AG04450 (cell line): ENCODE measurements around the gene CSNK2B. TPM values are rescaled to one million over a fixed set of nuclear protein-coding genes. Genes with fewer than 3 reads are reported as not detected.

ENCODE experiments used
- CTCF ChIA-PET: fragments of 300-600, 350-600 bp; formaldehyde crosslinking; extraction: SDS; loops from one replicate; lab custom pipeline; 2022; ENCODE audit warnings: antibody characterized with exemption, inconsistent platforms; lab: Charles Lee
- POLR2A ChIA-PET: fragments of 350-600 bp; formaldehyde crosslinking; extraction: SDS; loops from one replicate; lab custom pipeline; 2021; ENCODE audit warnings: antibody characterized with exemption, inconsistent platforms; lab: Yijun Ruan, JAX
- DNase-seq: peaks from one replicate; pipeline ENCODE4 v3.0.0-alpha.2; 2011; ENCODE audit warnings: low read depth, low spot score
- H3K27ac ChIP-seq: one replicate; pipeline ENCODE4 v1.5.1; 2012; ENCODE audit warnings: low read depth, low read length, control low read depth
- H3K27me3 ChIP-seq: one replicate; pipeline ENCODE4 v1.6.0; 2012; ENCODE audit warnings: low read length; ENCODE audit not compliant: control insufficient read depth, insufficient read depth
- H3K4me3 ChIP-seq: 2 replicates; pipeline ENCODE4 v1.5.1; 2011; ENCODE audit warnings: mild to moderate bottlenecking, low read depth, low read length, control low read depth
- H3K9me3 ChIP-seq: 2 replicates; pipeline ENCODE4 v1.5.1; 2012; ENCODE audit warnings: low read length; ENCODE audit not compliant: control insufficient read depth, insufficient read depth
- CTCF ChIP-seq: IDR thresholded peaks from 2 replicates; pipeline ENCODE4 v1.5.1; 2011; ENCODE audit warnings: low read depth, low read length, control low read depth, inconsistent platforms
- polyA plus RNA-seq: library from polyadenylated mRNA; depleted of rRNA; stranded (reverse); fragments of >200 nt; gene quantifications from 2 replicates; pipeline ENCODE4 v1.2.3, GENCODE V29; 2011

Gene CSNK2B
- polyA plus RNA-seq, 1 experiment = 80.1 TPM

DNA sequence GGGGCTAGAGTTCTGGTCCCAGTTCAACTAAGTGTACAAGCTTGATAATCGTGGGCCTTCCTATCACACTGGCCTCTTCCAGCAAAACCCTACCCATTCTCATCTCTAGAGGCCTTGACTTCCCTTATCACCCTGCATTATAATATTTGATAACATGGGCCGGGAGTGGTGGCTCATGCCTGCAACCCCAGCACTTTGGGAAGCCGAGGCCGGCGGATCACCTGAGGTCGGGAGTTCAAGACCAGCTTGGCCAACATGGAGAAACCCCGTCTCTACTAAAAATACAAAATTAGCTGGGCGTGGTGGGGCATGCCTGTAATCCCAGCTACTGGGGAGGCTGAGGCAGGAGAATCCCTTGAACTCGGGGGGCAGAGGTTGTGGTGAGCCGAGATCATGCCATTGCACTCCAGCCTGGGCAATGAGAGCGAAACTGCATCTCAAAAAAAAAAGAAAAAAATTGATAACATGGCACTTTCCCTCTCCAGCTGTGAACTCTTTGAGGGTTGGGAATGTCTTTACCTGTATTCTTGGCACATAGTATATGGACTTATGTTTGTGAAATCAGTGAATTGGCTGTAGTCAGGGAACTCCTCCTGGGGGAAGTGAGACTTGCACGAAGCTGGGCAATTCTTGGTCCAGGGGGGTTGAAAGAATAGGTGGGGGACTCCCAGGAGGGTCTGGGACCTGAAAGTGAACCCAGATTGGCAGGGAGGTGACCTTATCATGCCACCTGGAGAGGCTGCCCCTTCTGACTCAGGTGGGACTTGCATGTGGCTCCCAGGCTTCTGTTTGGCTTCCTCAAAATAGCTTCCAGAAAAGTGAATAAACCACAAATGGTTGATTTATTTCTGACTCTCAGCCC lies 4.4 kb upstream of the CSNK2B start:
- Histone ChIP-seq H3K4me3 (peak overlapping the region; percentile 94), H3K27ac (peak overlapping the region; percentile 78), H3K9me3 (no peaks in the 10 kb centered on the region; the same call in 1 of the 2 replicates), H3K27me3 (no peaks in the 10 kb centered on the region)
- ChIA-PET CTCF (interaction anchor here (0.6 kb wide), 1 partner anchor 53 kb away, joined by 4 read pairs; no protein-coding TSS in a partner anchor), POLR2A (interaction anchor here (0.8 to 1.3 kb wide), 5 partner anchors 9 to 166 kb away, joined by 3 to 20 read pairs (median 7); partner anchors contain the start of genes BAG6, HSPA1A, HSPA1B and HSPA1L)
- DNase-seq = no peak
- TF ChIP-seq CTCF = no peak

DNA sequence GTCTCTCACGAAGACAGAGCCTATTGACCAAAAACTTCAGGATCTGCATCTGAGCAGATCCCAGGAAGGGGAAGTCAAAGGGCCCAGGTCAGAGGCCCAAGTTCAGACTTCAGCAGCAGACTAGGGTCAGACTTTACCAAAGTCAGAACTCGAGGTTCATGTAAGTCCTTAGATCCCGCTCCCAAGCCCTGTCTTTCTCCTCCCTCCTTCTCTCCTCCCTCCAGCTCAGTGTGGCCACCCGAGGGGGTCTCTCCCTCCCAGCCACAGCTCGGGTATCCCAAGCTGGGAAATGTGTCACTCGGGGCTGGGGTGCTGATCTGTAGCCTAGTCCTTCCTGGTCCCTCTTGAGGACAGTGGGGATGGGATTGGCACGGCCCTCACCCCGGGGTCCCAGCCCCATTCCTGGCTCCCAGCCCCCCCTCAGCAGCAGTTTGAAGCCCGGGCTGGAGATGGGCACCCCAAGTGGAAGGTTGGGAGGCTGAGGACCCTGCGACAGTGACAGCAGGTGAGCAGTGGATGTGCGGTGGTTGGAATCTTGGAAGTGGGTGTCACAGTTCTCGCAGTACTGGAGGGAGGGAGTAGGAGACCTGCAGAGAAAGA lies 3.7 kb upstream of the CSNK2B start:
- no peak for DNase-seq
- TF ChIP-seq CTCF = no peak
- no peak overlapping the region for H3K27ac ChIP-seq
- no peaks in the 10 kb centered on the region for H3K27me3 ChIP-seq
- H3K9me3 ChIP-seq = no peaks in the 10 kb centered on the region; the same call in 1 of the 2 replicates
- ChIA-PET POLR2A (interaction anchor here (0.7 kb wide), 1 partner anchor 437 kb away, joined by 6 read pairs; no protein-coding TSS in a partner anchor), CTCF (interaction anchor here (0.6 kb wide), 1 partner anchor 201 kb away, joined by 6 read pairs; no protein-coding TSS in a partner anchor)
- no peak overlapping the region for H3K4me3 ChIP-seq

DNA sequence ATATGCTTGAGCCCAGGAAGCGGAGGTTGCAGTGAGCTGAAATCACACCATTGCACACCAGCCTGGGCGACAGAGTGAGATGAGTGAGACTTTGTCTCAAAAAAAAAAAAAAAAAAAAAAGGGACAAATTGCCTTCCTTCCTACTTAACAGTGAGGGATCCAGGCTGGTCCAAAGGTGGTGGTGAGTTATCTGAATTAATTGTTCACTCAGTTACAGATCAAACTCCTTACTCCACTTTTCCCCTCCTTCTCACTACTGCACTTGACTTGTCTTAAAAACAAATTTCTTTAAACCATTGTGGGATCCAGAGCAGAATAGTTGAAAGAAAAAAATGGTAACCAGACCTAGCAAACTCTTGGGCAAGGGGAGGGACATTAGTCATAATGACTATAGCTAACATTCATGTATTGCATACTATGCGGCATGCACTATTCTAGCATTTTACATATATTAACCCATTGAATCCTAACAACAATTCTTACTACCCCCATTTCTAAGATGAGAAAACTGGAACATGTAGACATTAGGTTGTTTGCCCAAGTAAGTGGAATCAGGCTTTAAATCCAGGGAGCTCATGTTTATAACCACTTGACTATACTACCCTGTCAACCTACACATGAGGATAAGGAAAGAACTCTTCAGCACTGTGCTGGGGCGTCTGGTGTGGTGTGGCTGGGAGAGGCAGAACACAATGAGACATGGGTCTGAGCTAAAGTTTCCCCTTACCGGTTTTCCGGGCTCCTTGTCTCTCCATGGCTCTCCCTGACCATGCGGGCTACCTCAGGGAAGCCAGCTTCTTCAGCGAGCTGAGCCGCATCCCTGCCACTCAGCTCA lies 2.5 kb upstream of the CSNK2B start:
- no peak for TF ChIP-seq CTCF
- DNase-seq = no peak
- peak overlapping the region; percentile 90 for H3K27ac ChIP-seq
- H3K4me3 ChIP-seq = peak overlapping the region; percentile 98
- H3K9me3 ChIP-seq = no peaks in the 10 kb centered on the region; the same call in 1 of the 2 replicates
- POLR2A ChIA-PET = interaction anchor here (1.1 to 1.9 kb wide), 2 partner anchors 11 to 172 kb away, joined by 4 to 10 read pairs; partner anchors contain the start of gene BAG6
- CTCF ChIA-PET = interaction anchor here (0.6 to 2.1 kb wide), 5 partner anchors 11 to 200 kb away, joined by 3 to 7 read pairs (median 4); partner anchors contain the start of genes ATP6V1G2, BAG6 and LSM2
- H3K27me3 ChIP-seq = no peaks in the 10 kb centered on the region

DNA sequence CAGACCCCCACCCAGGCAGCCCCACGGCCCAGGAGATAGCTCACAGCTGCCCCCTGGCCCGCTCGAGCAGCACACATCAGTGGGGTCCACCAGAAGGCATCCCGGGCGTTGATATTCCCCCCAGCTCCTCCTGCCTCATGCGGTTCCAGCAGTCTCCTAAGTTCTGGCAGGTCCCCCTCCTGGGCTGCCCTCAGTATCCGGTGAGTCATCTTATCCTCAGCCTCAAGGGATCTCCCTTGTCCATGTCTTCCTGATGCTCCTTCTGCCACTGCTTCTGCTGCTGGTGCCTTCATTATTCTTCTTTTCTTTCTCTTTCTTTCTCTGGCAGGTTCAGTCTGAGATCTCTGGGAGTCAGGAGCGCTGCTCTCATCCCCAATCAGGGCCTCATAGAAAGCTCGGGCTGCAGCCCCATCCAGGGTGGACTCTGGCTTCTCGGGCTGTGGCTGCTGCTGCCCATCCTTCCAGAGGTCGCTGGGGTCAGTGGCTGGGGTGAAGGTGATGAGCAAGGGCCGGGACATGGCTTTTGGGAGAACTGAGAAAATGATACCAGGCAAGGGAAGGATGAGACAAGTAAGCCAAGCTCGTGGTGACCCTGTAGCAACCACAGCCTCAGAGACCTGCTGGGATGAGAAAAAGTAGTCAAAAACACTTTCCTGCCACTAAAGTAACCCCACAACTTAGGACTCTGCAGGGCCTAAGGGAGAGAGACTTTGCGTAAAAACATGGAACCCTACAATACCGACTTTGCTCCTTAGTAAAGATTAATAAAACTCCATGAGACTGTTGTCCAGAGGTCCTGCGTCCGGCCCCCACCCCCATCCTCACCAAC lies 1.7 kb upstream of the CSNK2B start:
- no peak for TF ChIP-seq CTCF
- peak overlapping the region; percentile 98 for H3K4me3 ChIP-seq
- DNase-seq = no peak
- peak overlapping the region; percentile 90 for H3K27ac ChIP-seq
- no peaks in the 10 kb centered on the region for H3K27me3 ChIP-seq
- no peaks in the 10 kb centered on the region; the same call in 1 of the 2 replicates for H3K9me3 ChIP-seq
- ChIA-PET POLR2A (interaction anchor here (0.6 to 1.9 kb wide), 11 partner anchors 10 to 199 kb away, joined by 3 to 11 read pairs (median 4); partner anchors contain the start of genes ABHD16A, BAG6, HSPA1B and NEU1), CTCF (interaction anchor here (0.6 to 2.1 kb wide), 8 partner anchors 11 to 289 kb away, joined by 3 to 7 read pairs (median 4); partner anchors contain the start of genes ATP6V1G2, BAG6 and LSM2)
